GOT3 (cell line): ENCODE measurements around the gene LRRC9.
"Not testable (repeated sequence)": the region's sequence is repeated elsewhere in the genome, so short reads cannot be mapped to it uniquely, and the experiment has no call there.

ENCODE experiments used
- DNase-seq: peaks from one replicate; lab custom pipeline; 2025; ENCODE audit warnings: mixed read lengths; lab: John Stamatoyannopoulos, UW

LRRC9 gene

DNA sequence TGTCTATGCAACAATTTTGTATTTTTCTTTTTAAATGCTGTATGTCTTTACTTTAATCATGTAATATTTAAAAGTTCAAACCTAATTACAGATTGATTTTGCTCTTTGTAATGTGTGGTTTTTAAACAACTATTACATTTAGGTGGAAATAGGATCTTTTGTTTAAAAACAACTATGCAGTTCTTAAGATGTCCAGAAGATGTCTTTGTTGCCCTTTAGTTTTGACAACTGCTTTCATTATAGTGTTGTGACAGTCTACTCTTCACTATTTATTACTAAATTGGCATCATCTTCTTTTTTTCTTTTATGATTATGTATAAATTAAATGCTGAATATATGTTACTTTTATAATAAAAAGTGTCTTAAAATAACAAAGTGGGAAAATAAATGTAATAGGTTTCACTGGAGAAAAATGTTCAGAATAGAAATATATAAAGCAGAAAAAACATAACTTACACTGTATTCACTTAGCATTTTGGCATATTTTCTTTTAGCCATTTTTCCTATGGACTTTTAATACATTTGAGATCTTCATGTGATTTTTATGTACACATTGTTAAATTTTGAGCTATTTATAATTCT lies 144.6 kb downstream of the LRRC9 start:
- DNase-seq: no peak

DNA sequence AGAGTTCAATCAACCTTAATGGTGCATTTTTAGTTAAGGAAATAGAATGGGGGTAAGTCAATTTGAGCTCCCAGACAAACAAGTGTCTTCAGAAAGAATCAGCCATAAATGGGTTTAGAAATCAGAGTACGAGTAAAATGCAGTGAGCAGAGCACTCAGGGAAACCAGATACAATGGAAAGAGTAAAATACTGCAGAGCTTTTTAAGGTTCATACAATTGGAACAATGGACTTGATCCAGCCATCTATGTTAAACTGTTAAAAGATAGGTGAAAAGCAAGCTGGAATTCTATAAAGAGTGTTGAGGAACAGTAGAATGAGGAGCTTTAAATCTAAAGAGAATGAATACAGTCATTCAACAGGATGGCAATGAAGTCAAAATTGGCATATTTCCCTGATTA lies 147.9 kb downstream of the LRRC9 start:
- no peak for DNase-seq

DNA sequence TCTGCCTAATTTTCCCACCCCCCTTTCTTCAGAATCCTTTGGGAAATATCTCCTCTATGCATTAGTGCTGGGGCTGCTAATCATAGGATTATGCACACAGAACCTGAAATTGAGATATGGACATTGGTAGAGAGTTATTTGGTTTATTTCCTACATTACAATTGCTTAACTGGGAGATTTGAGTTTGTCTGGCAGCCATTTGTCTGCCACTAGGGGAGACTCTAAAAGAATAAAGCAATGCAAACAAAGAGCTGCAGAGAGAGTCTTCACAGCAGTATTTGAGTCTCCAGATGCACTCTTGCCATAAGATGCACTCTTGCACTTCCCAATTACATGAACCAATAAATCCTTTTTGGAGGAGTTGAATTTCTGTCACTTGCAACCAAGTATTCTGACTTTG lies 159.8 kb downstream of the LRRC9 start:
- DNase-seq: no peak

DNA sequence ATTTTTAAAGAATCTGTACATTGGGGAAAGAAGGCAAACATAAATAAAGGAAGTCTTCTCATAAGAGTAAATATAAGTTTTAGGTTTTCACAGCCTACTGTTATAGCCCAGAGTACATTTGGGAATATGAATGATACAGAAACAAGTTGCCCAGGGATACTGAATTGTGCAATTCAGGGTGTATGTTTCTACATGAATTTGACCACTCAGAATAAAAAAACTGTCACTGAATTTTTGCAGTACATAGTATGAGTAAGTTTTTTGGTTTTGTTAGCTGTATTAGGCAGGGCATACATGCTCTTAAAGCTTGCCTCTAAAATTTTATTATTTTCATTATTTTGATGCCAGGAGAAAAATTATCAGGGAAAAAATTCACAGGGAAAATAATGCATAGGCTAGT lies 165.1 kb downstream of the LRRC9 start:
- DNase-seq: no peak

DNA sequence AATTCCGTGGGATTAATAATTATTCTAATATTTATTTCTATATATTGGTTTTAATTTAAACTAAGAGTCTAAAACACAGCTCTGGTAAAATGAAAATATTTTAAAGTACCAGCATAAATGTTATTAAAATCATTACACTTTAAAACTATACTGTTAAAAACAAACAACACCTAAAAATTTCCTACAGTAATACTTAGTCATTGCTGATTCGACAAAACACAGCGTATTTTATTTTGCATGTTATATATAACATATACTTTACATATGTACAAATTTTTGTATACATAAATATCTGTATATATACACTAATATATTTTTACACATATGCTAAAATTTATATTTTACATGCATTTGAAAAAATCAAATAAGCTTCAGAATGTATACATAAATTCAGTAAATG lies 165.7 kb downstream of the LRRC9 start:
- no peak for DNase-seq

DNA sequence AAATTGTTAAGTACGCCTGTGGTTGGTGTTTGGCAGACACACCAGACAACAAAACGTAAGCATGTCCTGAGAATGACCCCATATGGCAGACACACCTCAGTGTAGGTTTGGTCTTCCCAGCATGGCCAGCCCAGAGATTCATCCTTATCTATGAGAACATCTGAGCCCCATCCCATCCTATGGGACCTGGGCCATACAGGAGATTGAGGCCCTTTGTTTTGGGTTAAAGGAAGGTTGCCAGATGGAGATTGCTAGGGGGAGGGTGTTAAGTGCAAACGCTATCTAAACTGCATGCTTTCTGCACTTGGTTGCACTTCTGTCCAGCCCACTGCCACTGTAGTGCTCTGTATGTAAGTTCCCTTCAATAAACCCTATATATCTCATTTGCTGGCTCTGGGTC lies 167.7 kb downstream of the LRRC9 start:
- DNase-seq: no peak

DNA sequence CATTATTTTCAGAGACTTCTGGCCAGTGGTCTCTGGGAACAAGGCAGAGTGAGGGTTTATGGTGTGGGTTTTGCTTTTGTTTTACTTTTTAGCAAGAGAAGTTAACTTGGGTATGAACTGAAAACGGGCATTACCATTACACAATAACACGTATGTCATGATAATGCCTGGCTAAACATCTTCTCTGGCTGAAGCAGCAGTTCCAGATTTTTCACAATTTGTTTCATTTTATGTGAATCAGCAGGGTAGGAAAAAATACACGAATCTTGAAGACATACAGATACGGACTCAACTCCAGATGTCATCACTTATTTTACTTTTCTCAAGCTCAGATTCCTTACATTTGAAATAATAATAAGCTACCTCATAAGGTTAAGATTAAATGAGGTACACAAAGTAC lies 169.3 kb downstream of the LRRC9 start:
- no peak for DNase-seq

DNA sequence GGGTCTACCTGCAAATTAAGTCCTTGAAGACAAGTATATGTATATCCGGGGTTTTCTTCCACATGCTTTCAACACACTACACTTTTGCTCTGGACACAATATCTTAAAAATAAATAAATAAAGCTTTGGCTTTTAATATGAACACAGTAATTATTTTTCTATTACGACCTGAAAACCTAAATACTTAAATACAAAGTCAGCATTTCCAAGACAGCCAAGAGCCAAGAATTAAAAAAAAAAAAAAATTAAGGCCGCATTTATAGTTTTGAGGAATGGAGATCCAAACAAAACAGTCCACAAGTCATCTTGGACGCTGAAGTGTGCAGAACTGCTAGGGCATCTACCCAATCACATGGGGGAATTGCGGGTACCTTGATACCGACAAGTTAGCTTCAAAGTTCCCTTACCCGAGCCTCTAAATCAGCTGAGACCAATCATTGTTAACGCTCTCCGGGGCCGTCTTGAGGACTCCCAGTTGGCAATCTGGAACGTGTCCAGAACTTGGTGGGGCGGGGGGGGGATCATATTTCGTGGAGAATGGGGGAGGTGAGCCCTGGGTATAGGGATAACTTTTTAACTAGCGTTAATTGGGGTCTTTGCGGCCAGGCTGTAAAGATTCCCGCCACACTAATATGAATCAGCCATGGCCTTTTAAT lies 171.0 kb downstream of the LRRC9 start:
- no peak for DNase-seq

DNA sequence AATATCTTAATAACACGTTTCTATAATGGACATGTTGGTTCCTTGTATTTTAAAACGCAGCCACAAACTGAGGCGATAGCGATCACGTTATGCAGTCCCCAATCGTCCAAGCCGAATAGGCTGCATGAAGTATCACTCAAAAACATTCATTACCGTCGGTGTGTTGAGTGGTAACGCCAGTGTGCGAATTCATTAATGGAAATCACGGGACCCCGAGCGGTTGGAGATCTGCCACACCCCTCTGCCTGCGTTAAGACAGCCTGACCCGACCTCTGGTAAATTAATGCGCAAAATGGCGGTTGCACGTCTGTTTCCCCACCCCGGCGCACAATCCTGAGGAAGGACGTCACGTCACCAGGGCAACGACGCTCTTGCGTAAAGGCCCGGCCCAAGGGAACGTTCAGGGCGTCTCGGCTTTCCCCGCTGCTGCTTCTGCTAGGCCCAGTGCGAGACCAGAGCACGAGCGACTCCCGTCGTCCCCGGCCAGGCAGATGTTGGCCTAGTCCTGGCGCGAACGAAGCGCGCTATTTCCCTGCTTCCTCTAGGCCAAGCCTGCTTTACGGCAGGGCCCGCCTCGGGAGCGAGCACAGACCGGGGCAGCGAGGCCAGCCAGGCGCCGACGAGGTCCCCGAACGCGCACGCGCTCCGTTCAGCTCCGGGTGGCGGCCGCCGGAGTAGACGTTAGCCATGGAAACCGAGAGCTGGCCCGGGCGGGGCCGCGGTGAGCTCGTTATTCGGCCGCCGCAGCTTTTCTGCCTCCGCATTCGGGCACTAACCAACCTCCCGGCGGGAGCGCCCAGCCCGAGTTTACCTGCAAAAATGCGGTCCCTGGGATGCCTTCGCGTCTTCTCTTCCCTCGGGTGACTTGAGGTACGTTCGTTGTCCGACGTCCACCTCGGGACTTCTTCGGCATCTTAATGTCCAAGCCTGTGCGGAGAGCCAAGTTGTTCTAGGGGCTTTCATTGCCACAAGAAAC lies 171.9 kb downstream of the LRRC9 start, which contains the start of gene PCNX4:
Gene PCNX4, plus strand, starts transcription at position 374 of the 976 bp plus-strand sequence. CDS start 15,716 bp downstream, outside the sequence.
- DNase-seq: peak; percentile 61

DNA sequence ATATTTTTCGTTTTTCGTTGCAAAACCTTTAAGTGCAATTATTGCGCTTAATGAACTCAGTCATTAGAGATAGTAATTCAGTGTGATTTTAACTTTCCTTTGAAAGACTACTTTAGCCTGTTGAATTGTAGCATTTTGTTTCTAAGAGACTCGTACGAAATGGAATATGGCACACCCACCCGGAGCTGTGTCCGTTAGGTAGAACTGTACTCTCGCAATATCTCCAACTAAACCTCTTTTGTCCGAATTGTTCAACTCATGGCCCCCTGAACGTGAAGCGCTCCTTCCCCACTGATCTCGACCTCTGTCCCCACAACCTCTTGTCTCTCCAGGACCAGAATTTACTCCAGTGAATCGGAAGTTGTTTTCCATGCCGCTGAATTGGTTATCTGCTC lies 172.6 kb downstream of the LRRC9 start:
- DNase-seq: no peak

DNA sequence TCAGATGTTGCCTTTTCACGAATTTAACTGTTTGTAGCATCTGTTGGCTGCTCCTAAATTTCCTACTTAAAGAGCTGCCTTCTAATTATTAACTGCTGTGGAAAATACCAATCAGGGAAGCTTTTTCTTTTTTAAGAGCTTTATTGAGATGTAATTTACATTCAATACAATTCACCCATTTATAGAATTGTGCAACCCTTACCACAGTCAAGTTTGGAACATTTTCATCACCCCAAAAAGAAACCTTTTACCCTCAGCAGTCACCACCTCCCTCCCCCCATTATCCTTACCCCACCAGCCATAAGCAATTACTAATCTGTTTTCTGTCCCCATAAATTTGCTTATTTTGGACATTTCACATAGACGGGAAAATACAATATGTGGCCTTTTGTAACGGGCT lies 173.1 kb downstream of the LRRC9 start:
- no peak for DNase-seq

DNA sequence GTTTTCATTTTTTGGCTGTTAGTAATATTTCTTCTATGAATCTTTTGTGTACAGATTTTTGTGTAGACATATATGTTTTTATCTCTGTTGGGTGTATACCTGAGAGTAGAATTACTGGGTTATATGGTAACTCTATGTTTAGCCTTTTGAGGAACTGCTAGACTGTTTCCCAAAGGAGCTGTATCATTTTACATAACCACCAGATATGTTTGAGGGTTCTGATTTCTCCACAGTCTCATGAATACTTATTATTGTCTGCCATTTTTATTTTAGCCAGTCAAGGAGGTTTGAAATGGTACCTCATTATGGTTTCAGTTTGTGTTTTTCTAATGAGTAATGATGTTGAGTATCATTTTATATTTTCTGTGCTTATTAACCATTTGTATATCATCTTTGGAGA lies 173.7 kb downstream of the LRRC9 start:
- DNase-seq: no peak

DNA sequence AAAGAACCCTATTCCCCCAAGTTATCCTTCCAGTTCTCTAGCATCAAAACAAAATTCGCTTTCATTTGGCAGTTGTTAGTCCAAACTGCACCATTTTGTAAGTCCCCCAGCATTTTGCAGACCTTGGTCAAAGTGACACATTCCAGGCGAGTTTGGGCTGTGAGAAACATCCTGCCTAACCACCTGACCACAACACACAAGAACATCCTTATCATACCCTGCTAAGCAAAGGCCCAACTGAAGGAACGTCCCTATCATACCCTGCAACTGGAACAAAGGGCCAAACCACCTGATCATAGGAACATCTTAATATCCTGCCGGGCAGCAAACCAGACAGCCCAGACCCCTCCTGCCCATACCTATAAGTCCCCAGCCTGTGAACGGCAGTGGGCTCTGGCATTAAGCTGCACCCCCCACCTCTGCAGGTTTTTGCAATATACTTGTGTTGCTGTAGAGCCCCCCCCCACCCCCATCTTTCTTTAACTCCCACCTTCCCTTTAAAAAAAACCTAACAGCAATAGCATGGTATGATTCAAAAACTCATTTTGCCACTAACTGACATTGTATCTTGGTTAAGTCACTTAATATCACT lies 174.5 kb downstream of the LRRC9 start:
- DNase-seq: no peak

DNA sequence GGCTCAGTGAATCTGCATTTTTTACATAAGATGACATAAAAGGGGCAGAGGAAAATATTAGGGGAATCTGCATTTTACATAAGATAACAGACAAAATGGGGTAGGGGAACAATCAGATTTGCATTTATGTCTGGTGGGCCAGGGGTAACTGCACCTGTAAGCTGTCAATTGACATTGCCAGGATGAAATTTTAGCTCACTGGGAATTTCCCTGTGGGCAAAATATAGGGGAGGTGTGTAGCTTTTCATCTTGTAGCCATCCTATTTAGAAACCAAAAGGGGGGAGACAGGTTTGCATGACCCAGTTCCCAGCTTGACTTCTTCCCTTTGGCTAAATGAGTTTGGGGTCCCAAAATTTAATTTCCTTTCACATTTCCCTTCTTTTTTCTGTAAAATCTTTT lies 175.3 kb downstream of the LRRC9 start:
- DNase-seq: no peak

DNA sequence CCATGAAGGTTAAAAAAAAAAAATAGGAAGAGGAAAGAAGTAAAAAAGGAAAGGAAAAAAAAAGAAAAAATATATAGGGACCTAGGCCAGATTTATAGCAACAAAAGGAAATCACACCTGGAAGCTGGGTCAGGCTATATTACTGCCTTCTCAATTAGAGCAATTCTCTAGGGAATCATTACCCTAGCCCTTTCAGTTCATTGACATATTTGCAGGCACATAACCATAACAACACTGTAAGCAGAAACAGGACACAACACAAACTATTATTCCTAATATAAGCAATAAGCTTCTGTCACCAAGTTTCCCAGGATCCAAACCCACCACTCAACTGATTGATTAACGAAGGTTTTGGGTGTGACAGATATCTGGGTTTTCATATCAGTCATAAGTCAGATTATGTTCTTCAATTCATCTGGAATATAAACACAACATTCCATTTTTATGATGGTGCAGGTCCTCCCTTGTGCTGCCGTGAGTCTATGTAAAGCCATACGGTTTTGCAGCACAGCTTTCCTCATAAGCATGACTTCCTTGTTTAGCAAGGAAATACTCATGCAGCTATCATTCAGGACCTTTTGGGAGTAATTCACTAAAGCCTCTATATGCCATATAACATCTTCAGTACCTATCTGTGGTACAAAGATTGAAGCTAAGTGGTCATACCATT lies 176.0 kb downstream of the LRRC9 start:
- DNase-seq: no peak

DNA sequence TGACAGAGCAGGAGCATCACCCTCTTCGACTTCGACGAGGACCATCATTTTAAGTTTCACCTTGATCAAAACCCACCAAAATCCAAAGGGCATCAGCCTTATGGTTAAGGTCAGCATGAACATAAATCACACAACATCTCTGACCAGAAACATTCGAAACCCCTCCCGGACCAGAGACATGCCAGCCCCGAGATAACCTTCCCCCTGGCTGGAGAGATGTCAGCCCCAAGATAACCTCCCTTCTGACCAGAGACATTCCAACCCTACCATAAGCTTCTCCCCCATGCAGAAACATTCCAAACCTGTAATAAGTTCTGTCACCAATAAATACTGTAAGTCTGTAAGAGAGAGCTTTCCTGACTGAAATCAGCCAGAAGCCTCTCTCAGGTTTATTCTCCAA lies 178.0 kb downstream of the LRRC9 start:
- DNase-seq: no peak

DNA sequence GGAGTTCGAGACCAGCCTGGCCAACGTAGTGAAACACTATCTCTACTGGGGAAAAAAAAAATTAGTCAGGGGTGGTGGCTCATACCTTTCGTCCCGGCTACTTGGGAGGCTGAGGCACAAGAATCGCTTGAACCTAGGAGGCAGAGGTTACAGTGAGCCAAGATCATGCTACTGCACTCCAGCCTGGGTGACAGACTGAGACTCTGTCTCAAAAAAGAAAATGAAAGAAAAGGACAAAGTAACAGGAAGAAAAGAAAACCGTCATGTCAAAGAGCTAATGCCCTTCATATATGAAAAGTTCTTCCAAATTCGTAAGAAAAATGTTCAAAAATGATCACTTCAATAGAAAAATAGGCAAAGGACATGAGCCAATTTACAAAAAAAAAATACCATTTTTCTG lies 179.9 kb downstream of the LRRC9 start:
- DNase-seq: not testable (repeated sequence)

DNA sequence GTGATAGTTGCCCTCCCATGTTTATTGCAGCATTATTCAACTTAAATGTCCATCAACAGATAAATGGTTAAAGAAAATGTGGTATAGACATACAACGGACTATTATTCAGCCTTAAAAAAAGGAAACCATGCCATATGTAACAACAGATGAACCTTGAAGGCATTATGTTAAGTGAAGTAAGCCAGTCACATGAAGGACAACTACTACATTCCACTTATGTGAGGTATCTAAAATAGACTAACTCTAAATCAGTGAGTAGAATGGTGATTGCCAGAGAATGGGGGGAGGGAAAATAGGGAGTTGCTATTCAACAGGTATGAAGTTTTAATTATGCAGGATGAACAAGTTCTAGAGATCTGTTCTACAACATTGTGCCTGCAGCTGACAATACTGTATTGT lies 181.8 kb downstream of the LRRC9 start:
- no peak for DNase-seq

DNA sequence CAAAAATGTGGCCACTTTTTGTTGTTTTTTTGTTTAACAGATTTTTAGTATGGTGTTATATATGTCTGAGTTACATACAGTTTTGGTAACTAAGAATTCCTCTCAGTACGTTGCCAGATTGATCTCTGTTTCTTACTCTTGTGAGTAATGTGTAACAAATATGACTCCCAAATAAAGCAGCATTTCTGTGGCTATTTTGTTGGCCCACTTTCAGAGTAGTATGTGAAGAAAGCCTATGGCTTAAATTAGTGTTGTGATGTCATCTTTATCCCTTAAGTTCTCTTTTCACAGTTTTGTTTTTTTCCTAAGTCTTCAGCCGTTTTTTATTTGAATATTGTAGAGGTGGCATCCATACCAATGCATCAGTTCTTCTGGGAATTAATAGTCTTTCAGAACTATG lies 182.4 kb downstream of the LRRC9 start:
- no peak for DNase-seq

DNA sequence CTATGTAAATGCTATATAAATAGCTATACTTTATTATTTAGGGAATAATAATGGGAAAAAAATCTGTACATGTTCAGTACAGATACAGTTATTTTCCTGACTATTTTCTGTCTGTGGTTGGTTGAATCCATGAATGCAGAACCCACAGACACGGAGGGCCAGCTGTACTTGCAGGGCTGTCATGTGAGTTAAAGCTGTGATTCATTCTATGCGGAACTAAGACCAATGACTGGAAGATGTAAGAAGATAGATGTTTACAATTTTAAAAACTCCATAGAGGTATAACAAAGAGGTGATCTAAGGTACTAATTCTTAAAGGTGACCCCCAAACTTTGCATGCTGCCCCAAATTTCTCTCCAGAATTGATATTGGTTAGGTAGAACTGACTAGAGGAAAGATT lies 186.4 kb downstream of the LRRC9 start:
- no peak for DNase-seq

DNA sequence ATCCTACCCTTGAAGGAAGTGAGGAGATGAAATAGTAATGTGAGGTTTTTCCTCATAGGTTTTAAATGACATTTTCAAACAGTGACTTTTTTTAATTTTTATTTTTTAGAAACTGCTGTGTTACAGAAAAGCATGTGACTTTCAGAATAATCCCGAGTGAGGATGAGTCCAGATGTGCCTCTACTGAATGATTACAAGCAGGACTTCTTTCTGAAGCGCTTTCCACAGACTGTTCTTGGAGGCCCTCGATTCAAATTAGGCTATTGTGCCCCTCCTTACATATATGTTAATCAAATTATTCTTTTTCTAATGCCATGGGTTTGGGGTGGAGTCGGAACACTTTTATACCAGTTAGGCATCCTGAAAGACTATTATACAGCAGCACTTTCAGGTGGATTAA lies 187.5 kb downstream of the LRRC9 start:
- DNase-seq: no peak

DNA sequence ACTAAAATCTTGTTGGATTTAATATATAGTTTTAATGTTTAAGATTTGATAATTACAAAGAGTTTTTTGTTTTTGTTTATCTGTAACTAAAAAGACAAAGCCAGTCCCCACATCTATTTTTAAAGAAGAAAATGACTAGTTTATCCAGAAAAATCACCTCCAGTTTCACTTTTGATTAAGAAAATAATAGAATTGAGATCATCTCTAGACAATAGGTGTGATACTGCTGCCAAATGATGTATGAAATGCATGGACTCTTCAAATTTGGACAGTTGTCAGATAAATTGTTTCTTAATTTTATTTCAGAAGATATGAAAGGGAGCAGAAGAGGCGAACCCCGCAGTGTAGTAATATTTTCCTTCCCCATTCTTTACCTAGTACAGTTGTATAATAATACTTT lies 191.8 kb downstream of the LRRC9 start:
- no peak for DNase-seq
